Measurements from ENCODE around the gene TBCB.
A peak's percentile ranks its signal among the peaks of the same experiment; 100 is the strongest.
"Not testable (repeated sequence)": the region's sequence is repeated elsewhere in the genome, so short reads cannot be mapped to it uniquely, and the experiment has no call there.

Gene TBCB

DNA sequence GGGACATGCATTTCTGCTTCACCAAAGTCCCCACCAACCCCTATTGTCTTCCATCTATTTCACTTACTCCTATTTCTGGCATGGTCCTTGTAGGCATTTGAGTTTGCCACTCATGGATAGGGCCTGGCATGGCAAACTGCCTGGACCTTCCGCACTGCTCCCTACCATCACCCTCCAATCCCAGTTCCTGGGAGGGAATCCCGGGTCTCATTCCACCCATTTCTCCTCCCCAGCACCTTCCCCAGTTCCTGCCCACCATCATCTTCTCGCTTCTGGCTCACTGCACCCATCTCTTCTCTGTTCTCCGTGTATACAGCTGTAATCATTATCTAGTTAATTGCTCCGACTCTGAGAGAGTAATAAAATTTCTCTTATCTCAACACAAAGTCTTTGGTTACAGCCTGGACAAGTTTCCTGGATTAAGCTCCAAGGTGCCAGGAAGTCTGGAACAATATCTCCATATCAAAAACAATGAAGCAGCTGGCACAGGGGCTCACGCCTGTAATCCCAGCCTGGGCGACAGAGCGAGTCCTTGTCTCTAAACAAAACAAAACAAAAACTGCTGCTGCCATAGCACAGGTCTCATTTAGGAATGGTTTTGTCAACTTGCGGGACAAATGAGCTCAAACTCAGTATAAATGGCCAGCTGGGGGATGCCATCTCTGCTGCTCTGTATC, 54.0 kb downstream of the TBCB start:
- H3K4me3 ChIP-seq (ENCODE audit: low read depth in 1 of 2, low read length in 2 of 2): peak overlapping the region; percentile 28 to 29
- no peaks in the 10 kb centered on the region for H3K9me3 ChIP-seq (ENCODE audit: control insufficient read depth in 1 of 2, low read length in 2 of 2)
- H3K9ac ChIP-seq (ENCODE audit: low read depth in 1 of 2, low read length in 2 of 2): no peak overlapping the region
- H3K4me1 ChIP-seq (ENCODE audit: control insufficient read depth in 1 of 2, insufficient read depth in 2 of 2, low read length in 2 of 2): peaks cover 4 to 15% of the 10 kb centered on the region in 2 donors
- no peaks in the 10 kb centered on the region for H3K27me3 ChIP-seq (ENCODE audit: control insufficient read depth in 1 of 2, insufficient read depth in 2 of 2, low read length in 2 of 2)
- H3K36me3 ChIP-seq (ENCODE audit: control insufficient read depth in 1 of 2, insufficient read depth in 2 of 2, low read length in 2 of 2): no peaks in the 10 kb centered on the region
- H3K27ac ChIP-seq (ENCODE audit: low read depth, low read length): peak overlapping the region; percentile 56

DNA sequence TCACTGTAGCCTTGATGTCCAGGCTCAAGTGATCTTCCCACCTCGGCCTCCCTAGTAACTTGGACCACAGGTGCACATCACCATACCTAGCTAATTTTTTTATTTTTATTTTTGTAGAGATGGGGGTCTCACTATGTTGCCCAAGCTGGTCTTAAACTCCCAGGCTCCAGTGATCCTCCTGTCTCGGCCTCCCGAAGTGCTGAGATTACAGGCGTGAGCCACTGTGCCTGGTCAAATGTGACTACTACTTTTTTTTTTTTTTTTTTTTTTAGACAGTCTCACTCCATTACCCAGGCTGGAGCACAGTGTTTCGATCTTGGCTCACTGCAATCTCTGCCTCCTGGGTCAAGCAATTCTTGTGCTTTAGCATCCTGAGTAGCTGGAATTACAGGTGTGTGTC, 57.6 kb downstream of the TBCB start:
- Histone ChIP-seq H3K27ac (ENCODE audit: low read depth, low read length) (no peak overlapping the region), H3K9me3 (ENCODE audit: control insufficient read depth in 1 of 2, low read length in 2 of 2) (no peaks in the 10 kb centered on the region), H3K27me3 (ENCODE audit: control insufficient read depth in 1 of 2, insufficient read depth in 2 of 2, low read length in 2 of 2) (no peaks in the 10 kb centered on the region), H3K4me1 (ENCODE audit: control insufficient read depth in 1 of 2, insufficient read depth in 2 of 2, low read length in 2 of 2) (peaks cover 4 to 15% of the 10 kb centered on the region in 2 donors), H3K9ac (ENCODE audit: low read depth in 1 of 2, low read length in 2 of 2) (no peak overlapping the region), H3K36me3 (ENCODE audit: control insufficient read depth in 1 of 2, insufficient read depth in 2 of 2, low read length in 2 of 2) (no peaks in the 10 kb centered on the region), H3K4me3 (ENCODE audit: low read depth in 1 of 2, low read length in 2 of 2) (no peak overlapping the region)

DNA sequence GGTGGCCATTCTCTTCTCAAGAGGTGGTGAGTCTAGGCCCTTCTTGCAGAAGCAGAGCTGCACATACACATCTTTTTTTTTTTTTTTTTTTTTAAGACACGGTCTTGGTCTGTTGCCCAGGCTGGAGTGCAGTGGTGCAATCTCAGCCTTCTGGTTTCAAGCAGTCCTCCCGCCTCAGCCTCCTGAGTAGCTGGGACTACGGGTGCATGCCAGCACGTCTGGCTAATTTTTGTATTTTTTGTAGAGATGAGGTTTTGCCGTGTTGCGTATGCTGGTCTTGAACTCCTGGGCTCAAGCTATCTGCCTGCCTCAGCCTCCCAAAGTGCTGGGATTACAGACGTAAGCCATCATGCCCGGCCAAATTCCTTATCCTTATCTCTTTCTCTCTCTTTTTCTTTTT, 58.6 kb downstream of the TBCB start:
- not testable (repeated sequence) for H3K9ac ChIP-seq (ENCODE audit: low read depth in 1 of 2, low read length in 2 of 2); H3K27me3 ChIP-seq (ENCODE audit: control insufficient read depth in 1 of 2, insufficient read depth in 2 of 2, low read length in 2 of 2); H3K9me3 ChIP-seq (ENCODE audit: control insufficient read depth in 1 of 2, low read length in 2 of 2); H3K36me3 ChIP-seq (ENCODE audit: control insufficient read depth in 1 of 2, insufficient read depth in 2 of 2, low read length in 2 of 2); H3K27ac ChIP-seq (ENCODE audit: low read depth, low read length); H3K4me3 ChIP-seq (ENCODE audit: low read depth in 1 of 2, low read length in 2 of 2)
- H3K4me1 ChIP-seq (ENCODE audit: control insufficient read depth in 1 of 2, insufficient read depth in 2 of 2, low read length in 2 of 2): peaks cover 3 to 13% of the 10 kb centered on the region in 2 donors

Measured in duodenal mucosa (tissue), 2 donors.